Inflammatory macrophage treated with lipopolysaccharide for 1 hour (primary cell): ENCODE data around the gene FTSJ1.

Source experiments
- DNase-seq, 2 donors: peaks; one replicate each; pipeline ENCODE4 v3.0.0-alpha.2; 2020 to 2022

FTSJ1 gene

GRCh38 chrX:48471504-48471903 is 4.5 kb upstream of the FTSJ1 start:
- DNase-seq: no peak

- DNase-seq: no peak
Observed at GRCh38 chrX:48472225-48472624, 3.8 kb upstream of the FTSJ1 start.

GRCh38 chrX:48472851-48473703 is 2.9 kb upstream of the FTSJ1 start:
- DNase-seq: no peak

GRCh38 chrX:48473704-48473990 is 2.4 kb upstream of the FTSJ1 start:
- DNase-seq: no peak

GRCh38 chrX:48474127-48474526 is 1.9 kb upstream of the FTSJ1 start:
- DNase-seq: peak in 1 of 2 donors; percentile 13

- DNase-seq: no peak
Observed at GRCh38 chrX:48474581-48474980, 1.4 kb upstream of the FTSJ1 start.

- no peak for DNase-seq
Observed at GRCh38 chrX:48475296-48475695, 703 bp upstream of the FTSJ1 start.

- no peak for DNase-seq
Observed at GRCh38 chrX:48476919-48477318, 920 bp downstream of the FTSJ1 start.

GRCh38 chrX:48477960-48478755 is 2.2 kb downstream of the FTSJ1 start:
- no peak for DNase-seq

- DNase-seq: no peak
Observed at GRCh38 chrX:48478806-48479205, 2.8 kb downstream of the FTSJ1 start.

- no peak for DNase-seq
Observed at GRCh38 chrX:48480142-48480541, 4.1 kb downstream of the FTSJ1 start.

GRCh38 chrX:48480583-48480982 is 4.6 kb downstream of the FTSJ1 start:
- no peak for DNase-seq

- DNase-seq: no peak
Observed at GRCh38 chrX:48482526-48482925, 6.5 kb downstream of the FTSJ1 start.

- peak; percentile 49 to 67 for DNase-seq
Observed at GRCh38 chrX:48487362-48487798, 11.4 kb downstream of the FTSJ1 start.

- DNase-seq: no peak
Observed at GRCh38 chrX:48488034-48488433, 12.0 kb downstream of the FTSJ1 start.

GRCh38 chrX:48489296-48489695 is 13.3 kb downstream of the FTSJ1 start:
- DNase-seq: no peak

GRCh38 chrX:48489892-48490291 is 13.9 kb downstream of the FTSJ1 start:
- DNase-seq: no peak

GRCh38 chrX:48490661-48491060 is 14.7 kb downstream of the FTSJ1 start:
- no peak for DNase-seq

- no peak for DNase-seq
Observed at GRCh38 chrX:48491809-48492208, 15.8 kb downstream of the FTSJ1 start.

GRCh38 chrX:48492293-48492910 is 16.4 kb downstream of the FTSJ1 start:
- DNase-seq: peak; percentile 40 to 65

GRCh38 chrX:48493890-48494364 is 17.9 kb downstream of the FTSJ1 start:
- peak in 1 of 2 donors; percentile 32 for DNase-seq

- no peak for DNase-seq
Observed at GRCh38 chrX:48496660-48497059, 20.7 kb downstream of the FTSJ1 start.

GRCh38 chrX:48497871-48498270 is 21.9 kb downstream of the FTSJ1 start:
- no peak for DNase-seq

GRCh38 chrX:48498374-48498809 is 22.4 kb downstream of the FTSJ1 start:
- peak in 1 of 2 donors; percentile 43 for DNase-seq
